ENCODE measurements around the gene NOCT. TPM values are rescaled to one million over a fixed set of nuclear protein-coding genes. Genes with fewer than 3 reads are reported as not detected.

Gene NOCT
- total RNA-seq, 2 donors from 2014 or later = 4.5 to 13.5 TPM

- peak overlapping the region; percentile 98 for H3K27ac ChIP-seq
- H3K9me3 ChIP-seq = no peaks in the 10 kb centered on the region
- no peak for TF ChIP-seq CTCF (IDR thresholded peaks at IDR 0.05)
- no peak overlapping the region for H3K9ac ChIP-seq (ENCODE audit: low read depth in 2 of 2, low read length in 2 of 2)
- H3K4me1 ChIP-seq = peaks cover 11% of the 10 kb centered on the region
- H3K36me3 ChIP-seq = no peaks in the 10 kb centered on the region
- DNase-seq = no peak
- H3K27me3 ChIP-seq = no peaks in the 10 kb centered on the region
- intact Hi-C loops (cut with DNase I) = loop anchor here (5.0 kb wide), 1 partner anchor 217 kb away; the partner anchor contains the start of genes NAA15 and NDUFC1
- H3K4me3 ChIP-seq = peak overlapping the region; percentile 89
These were observed 69.6 kb downstream of the NOCT start for GRCh38 chr4:139085141-139085540.

- DNase-seq = no peak
- Histone ChIP-seq H3K27ac (no peak overlapping the region), H3K27me3 (no peaks in the 10 kb centered on the region), H3K4me3 (no peak overlapping the region), H3K36me3 (no peaks in the 10 kb centered on the region), H3K9ac (ENCODE audit: low read depth in 2 of 2, low read length in 2 of 2) (no peak overlapping the region), H3K4me1 (no peaks in the 10 kb centered on the region), H3K9me3 (no peaks in the 10 kb centered on the region)
- no peak for TF ChIP-seq CTCF (IDR thresholded peaks at IDR 0.05)
- intact Hi-C loops (cut with DNase I) = no loop called here
These were observed 76.7 kb downstream of the NOCT start for GRCh38 chr4:139092271-139092670.

Other genes starting within 250 kb of the NOCT start
- 10 to 100 TPM; 30.0 to 40.0 TPM for gene ELF2, start 161.4 kb downstream of the NOCT start, total RNA-seq

All from colonic mucosa (tissue), 4 donors.